Measurements from ENCODE around the gene PRKCA.

GRCh38 chr17:66468241-66469087 is 166.1 kb downstream of the PRKCA start:
- no peak for TF ChIP-seq ATF3 (CRISPR knock-in tag; conservative IDR thresholded peaks at IDR 0.05)
- no peak for TF ChIP-seq ATF6 (CRISPR knock-in tag; IDR thresholded peaks at IDR 0.05)
- no peak for TF ChIP-seq CREB1 (CRISPR knock-in tag; IDR thresholded peaks at IDR 0.05)
- no peak for TF ChIP-seq CREM (CRISPR knock-in tag; IDR thresholded peaks at IDR 0.05)
- no peak for TF ChIP-seq ZNF121 (CRISPR knock-in tag; IDR thresholded peaks at IDR 0.05)
- no peak for TF ChIP-seq CTCF (IDR thresholded peaks at IDR 0.05)
- TF ChIP-seq NFYB (CRISPR knock-in tag; conservative IDR thresholded peaks at IDR 0.05; ENCODE audit: low read depth), result no peak
- TF ChIP-seq KAT7 (CRISPR knock-in tag; IDR thresholded peaks at IDR 0.05; ENCODE audit: borderline replicate concordance), result no peak
- no peak for TF ChIP-seq NR1H2 (CRISPR knock-in tag; IDR thresholded peaks at IDR 0.05)
- TF ChIP-seq TEAD4 (CRISPR knock-in tag; IDR thresholded peaks at IDR 0.05), result no peak

Data from WTC11 (cell line).